Body of pancreas (tissue), 4 donors: ENCODE data around the gene NT5DC3.

ENCODE experiments used
- CTCF ChIP-seq, 7 experiments: fragments of 450-650 bp in 4 of 7; fragments of 200-600 bp in 3 of 7; sonication (generic) in 3 of 7; IDR thresholded peaks; one replicate each; pipeline ENCODE4 v1.5.1; 2016 to 2019; ENCODE audit warnings: antibody characterized with exemption in 7 of 7
- POLR2A ChIP-seq, 3 donors: fragments of 450-650 bp; IDR thresholded peaks; one replicate each; pipeline ENCODE4 v1.6.1; 2016; ENCODE audit warnings: antibody characterized with exemption in 3 of 3, mild to moderate bottlenecking in 2 of 3

- TF ChIP-seq CTCF (IDR thresholded peaks at IDR 0.05) (no peak), POLR2A (IDR thresholded peaks at IDR 0.05) (no peak)
These were observed 26.6 kb downstream of the NT5DC3 start for GRCh38 chr12:103814436-103814835.
